Measurements from ENCODE around the gene ETHE1. TPM values are rescaled to one million over a fixed set of nuclear protein-coding genes. Genes with fewer than 3 reads are reported as not detected.

The ETHE1 gene
- total and polyA plus RNA-seq, 2 of the 8 experiments (the other 6 are each of a cell fraction or from before 2014, with no cell fraction given): 19.9 to 96.0 TPM

GRCh38 chr19:43489979-43490599, 36.9 kb downstream of the ETHE1 start (continued):
- TF ChIP-seq ATF2 (IDR thresholded peaks at IDR 0.05; ENCODE audit: low read length): no peak
- no peak for TF ChIP-seq TBP (IDR thresholded peaks at IDR 0.05; ENCODE audit: low read depth, low read length)
- TF ChIP-seq BCL11A (IDR thresholded peaks at IDR 0.05; ENCODE audit: low read depth in 2 of 2, low read length in 2 of 2): no peak
- no peak for TF ChIP-seq HDAC6 (IDR thresholded peaks at IDR 0.05; ENCODE audit: low read depth, low read length)
- TF ChIP-seq TAF7 (optimal IDR thresholded peaks at IDR 0.05; ENCODE audit: borderline replicate concordance, low read depth, low read length): no peak
- no peak for TF ChIP-seq SP2 (IDR thresholded peaks at IDR 0.05; ENCODE audit: low read length)
- TF ChIP-seq ASH2L (IDR thresholded peaks at IDR 0.05; ENCODE audit: low read length): no peak
- no peak for TF ChIP-seq JUN (IDR thresholded peaks at IDR 0.05; ENCODE audit: low read depth, low read length)
- TF ChIP-seq KDM5A (IDR thresholded peaks at IDR 0.05; ENCODE audit: low read length): no peak

Data from H1 (cell line).